Glomerular endothelial cell (primary cell): ENCODE data around the gene FATE1. TPM values are rescaled to one million over a fixed set of nuclear protein-coding genes. Genes with fewer than 3 reads are reported as not detected.
"Not testable (repeated sequence)": the region's sequence is repeated elsewhere in the genome, so short reads cannot be mapped to it uniquely, and the experiment has no call there.

Experiments used
- DNase-seq: peaks from one replicate; pipeline ENCODE4 v3.0.0-alpha.2; 2011; ENCODE audit warnings: low read depth, low spot score; ENCODE audit errors: extremely low read depth
- total RNA-seq: library from RNA; depleted of rRNA; stranded (reverse); fragments of >200 nt; gene quantifications from 2 replicates; pipeline ENCODE4 v1.2.3, GENCODE V29; 2015

Gene FATE1
- 0.41 TPM in 1 of 2 replicates, not detected in the other for total RNA-seq

GRCh38 chrX:151715752-151716151 is at the start of gene FATE1:
Gene FATE1, plus strand, starts transcription at chrX:151716035. Its CDS starts 85 bp downstream, at chrX:151716120.
- DNase-seq = no peak

GRCh38 chrX:151675121-151675746 is 40.6 kb upstream of the FATE1 start:
- no peak for DNase-seq

GRCh38 chrX:151676196-151676595 is 39.6 kb upstream of the FATE1 start:
- no peak for DNase-seq

- no peak for DNase-seq
Observed at GRCh38 chrX:151679798-151680402, 35.9 kb upstream of the FATE1 start.

- no peak for DNase-seq
Observed at GRCh38 chrX:151680805-151681204, 35.0 kb upstream of the FATE1 start.

GRCh38 chrX:151687635-151688034 is 28.2 kb upstream of the FATE1 start:
- DNase-seq = no peak

- no peak for DNase-seq
Observed at GRCh38 chrX:151688695-151689094, 27.1 kb upstream of the FATE1 start.

- DNase-seq = no peak
Observed at GRCh38 chrX:151692825-151693224, 23.0 kb upstream of the FATE1 start.

- DNase-seq = no peak
Observed at GRCh38 chrX:151694121-151694520, 21.7 kb upstream of the FATE1 start.

- no peak for DNase-seq
Observed at GRCh38 chrX:151694661-151695582, 20.9 kb upstream of the FATE1 start, which contains the start of gene PRRG3. Gene PRRG3, plus strand, starts transcription at chrX:151695458. Its CDS starts 3,357 bp downstream, at chrX:151698815.

- DNase-seq = no peak
Observed at GRCh38 chrX:151695583-151696340, 20.1 kb upstream of the FATE1 start.

GRCh38 chrX:151697082-151697481 is 18.8 kb upstream of the FATE1 start:
- not testable (repeated sequence) for DNase-seq

- DNase-seq = no peak
Observed at GRCh38 chrX:151697522-151697921, 18.3 kb upstream of the FATE1 start.

- DNase-seq = no peak
Observed at GRCh38 chrX:151698485-151698884, 17.4 kb upstream of the FATE1 start.

GRCh38 chrX:151699746-151700145 is 16.1 kb upstream of the FATE1 start:
- no peak for DNase-seq

- DNase-seq = no peak
Observed at GRCh38 chrX:151700581-151700980, 15.3 kb upstream of the FATE1 start.

GRCh38 chrX:151701071-151701470 is 14.8 kb upstream of the FATE1 start:
- no peak for DNase-seq

- DNase-seq = no peak
Observed at GRCh38 chrX:151701531-151701930, 14.3 kb upstream of the FATE1 start.

- no peak for DNase-seq
Observed at GRCh38 chrX:151702026-151702714, 13.7 kb upstream of the FATE1 start.

GRCh38 chrX:151702741-151703340 is 13.0 kb upstream of the FATE1 start:
- no peak for DNase-seq
